Astrocyte of the hippocampus (primary cell): Measurements from ENCODE around the gene KLK3.
A peak's percentile ranks its signal among the peaks of the same experiment; 100 is the strongest.
"Not testable (repeated sequence)": the region's sequence is repeated elsewhere in the genome, so short reads cannot be mapped to it uniquely, and the experiment has no call there.

Source experiments
- DNase-seq: peaks from one replicate; pipeline ENCODE4 v3.0.0; 2011; ENCODE audit warnings: low read depth, low spot score

The KLK3 gene

DNA sequence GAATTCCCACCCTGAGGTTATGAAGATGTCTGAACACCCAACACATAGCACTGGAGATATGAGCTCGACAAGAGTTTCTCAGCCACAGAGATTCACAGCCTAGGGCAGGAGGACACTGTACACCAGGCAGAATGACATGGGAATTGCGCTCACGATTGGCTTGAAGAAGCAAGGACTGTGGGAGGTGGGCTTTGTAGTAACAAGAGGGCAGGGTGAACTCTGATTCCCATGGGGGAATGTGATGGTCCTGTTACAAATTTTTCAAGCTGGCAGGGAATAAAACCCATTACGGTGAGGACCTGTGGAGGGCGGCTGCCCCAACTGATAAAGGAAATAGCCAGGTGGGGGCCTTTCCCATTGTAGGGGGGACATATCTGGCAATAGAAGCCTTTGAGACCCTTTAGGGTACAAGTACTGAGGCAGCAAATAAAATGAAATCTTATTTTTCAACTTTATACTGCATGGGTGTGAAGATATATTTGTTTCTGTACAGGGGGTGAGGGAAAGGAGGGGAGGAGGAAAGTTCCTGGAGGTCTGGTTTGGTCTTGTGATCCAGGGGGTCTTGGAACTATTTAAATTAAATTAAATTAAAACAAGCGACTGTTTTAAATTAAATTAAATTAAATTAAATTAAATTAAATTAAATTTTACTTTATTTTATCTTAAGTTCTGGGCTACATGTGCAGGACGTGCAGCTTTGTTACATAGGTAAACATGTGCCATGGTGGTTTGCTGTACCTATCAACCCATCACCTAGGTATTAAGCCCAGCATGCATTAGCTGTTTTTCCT is 7.0 kb downstream of the KLK3 start:
- DNase-seq = no peak

DNA sequence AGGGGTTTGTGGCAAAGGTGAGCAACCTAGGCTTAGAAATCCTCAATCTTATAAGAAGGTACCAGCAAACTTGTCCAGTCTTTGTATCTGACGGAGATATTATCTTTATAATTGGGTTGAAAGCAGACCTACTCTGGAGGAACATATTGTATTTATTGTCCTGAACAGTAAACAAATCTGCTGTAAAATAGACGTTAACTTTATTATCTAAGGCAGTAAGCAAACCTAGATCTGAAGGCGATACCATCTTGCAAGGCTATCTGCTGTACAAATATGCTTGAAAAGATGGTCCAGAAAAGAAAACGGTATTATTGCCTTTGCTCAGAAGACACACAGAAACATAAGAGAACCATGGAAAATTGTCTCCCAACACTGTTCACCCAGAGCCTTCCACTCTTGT is 14.8 kb downstream of the KLK3 start:
- DNase-seq = no peak

DNA sequence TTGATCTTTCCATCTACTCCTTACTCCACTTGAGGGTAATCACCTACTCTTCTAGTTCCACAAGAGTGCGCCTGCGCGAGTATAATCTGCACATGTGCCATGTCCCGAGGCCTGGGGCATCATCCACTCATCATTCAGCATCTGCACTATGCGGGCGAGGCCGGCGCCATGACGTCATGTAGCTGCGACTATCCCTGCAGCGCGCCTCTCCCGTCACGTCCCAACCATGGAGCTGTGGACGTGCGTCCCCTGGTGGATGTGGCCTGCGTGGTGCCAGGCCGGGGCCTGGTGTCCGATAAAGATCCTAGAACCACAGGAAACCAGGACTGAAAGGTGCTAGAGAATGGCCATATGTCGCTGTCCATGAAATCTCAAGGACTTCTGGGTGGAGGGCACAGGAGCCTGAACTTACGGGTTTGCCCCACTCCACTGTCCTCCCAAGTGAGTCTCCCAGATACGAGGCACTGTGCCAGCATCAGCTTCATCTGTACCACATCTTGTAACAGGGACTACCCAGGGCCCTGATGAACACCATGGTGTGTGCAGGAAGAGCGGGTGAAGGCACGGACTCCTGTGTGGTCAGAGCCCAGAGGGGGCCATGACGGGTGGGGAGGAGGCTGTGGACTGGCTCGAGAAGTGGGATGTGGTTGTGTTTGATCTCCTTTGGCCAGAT is 15.8 kb downstream of the KLK3 start:
- no peak for DNase-seq

DNA sequence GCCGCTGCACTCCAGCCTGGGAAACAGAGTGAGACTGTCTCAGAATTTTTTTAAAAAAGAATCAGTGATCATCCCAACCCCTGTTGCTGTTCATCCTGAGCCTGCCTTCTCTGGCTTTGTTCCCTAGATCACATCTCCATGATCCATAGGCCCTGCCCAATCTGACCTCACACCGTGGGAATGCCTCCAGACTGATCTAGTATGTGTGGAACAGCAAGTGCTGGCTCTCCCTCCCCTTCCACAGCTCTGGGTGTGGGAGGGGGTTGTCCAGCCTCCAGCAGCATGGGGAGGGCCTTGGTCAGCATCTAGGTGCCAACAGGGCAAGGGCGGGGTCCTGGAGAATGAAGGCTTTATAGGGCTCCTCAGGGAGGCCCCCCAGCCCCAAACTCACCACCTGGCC is 18.3 kb downstream of the KLK3 start, which contains the start of gene KLK2:
TSS of gene KLK2 (plus strand) at position 384 of the 400 bp plus-strand sequence. CDS start 35 bp downstream, outside the sequence.
- no peak for DNase-seq

DNA sequence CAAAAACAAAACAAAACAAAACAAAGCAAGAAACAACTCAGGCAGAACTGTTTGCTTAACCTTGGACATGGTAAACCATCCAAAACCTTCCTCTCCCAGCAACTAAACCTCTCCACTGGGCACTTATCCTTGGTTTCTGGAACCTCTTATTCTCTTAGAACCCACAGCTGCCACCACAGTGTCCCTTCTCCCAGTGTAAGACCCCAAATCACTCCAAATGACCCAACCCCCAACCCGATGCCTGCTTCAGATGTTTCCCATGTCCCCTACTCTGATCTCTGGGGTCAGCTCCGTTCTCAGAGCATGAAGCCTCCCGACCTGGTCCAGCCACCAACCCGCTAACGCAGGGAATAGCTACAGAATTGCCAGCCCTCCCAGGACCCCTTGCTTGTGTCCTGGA is 19.5 kb downstream of the KLK3 start:
- DNase-seq = no peak

DNA sequence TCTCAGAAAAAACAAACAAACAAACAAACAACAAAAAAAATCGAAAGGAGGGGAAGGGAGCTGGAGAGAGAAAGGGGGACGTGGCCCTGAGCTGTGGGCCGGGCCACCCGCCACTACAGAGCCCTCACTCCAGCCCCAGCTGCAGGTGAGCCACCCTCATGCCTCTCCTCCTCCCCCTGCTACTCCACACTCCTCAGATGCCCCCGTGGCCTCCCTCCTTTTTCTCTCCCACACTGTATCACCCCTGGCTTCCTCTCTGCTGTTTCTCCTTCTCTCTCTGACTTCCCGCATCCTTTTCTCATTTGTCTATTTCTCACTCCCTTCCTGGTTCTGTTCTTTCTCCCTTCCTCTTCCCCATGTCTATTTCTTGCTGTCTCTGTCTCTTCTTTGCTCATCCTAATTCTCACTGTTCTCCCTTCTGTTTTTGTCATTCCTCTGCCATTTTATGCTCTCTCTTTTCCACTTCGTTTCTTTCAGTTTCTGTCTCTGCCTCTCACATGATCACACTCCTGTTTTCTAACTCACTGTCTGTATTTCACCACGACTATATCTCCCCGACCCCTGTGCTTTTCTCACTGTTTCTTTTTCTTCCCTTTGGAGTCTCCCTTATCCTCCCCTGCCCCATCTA is 21.2 kb downstream of the KLK3 start:
- DNase-seq = no peak

DNA sequence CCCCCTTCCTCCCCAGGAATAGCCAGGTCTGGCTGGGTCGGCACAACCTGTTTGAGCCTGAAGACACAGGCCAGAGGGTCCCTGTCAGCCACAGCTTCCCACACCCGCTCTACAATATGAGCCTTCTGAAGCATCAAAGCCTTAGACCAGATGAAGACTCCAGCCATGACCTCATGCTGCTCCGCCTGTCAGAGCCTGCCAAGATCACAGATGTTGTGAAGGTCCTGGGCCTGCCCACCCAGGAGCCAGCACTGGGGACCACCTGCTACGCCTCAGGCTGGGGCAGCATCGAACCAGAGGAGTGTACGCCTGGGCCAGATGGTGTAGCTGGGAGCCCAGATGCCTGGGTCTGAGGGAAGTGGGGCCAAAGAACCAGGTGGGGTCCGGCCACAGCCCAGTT is 21.7 kb downstream of the KLK3 start:
- DNase-seq = no peak

DNA sequence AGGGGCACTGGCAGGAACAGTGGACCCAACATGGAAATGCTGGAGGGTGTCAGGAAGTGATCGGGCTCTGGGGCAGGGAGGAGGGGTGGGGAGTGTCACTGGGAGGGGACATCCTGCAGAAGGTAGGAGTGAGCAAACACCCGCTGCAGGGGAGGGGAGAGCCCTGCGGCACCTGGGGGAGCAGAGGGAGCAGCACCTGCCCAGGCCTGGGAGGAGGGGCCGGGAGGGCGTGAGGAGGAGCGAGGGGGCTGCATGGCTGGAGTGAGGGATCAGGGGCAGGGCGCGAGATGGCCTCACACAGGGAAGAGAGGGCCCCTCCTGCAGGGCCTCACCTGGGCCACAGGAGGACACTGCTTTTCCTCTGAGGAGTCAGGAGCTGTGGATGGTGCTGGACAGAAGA is 22.6 kb downstream of the KLK3 start:
- DNase-seq = no peak

DNA sequence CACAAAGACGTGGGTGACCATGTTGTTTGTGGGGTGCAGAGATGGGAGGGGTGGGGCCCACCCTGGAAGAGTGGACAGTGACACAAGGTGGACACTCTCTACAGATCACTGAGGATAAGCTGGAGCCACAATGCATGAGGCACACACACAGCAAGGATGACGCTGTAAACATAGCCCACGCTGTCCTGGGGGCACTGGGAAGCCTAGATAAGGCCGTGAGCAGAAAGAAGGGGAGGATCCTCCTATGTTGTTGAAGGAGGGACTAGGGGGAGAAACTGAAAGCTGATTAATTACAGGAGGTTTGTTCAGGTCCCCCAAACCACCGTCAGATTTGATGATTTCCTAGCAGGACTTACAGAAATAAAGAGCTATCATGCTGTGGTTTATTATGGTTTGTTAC is 24.1 kb downstream of the KLK3 start:
- DNase-seq = no peak

DNA sequence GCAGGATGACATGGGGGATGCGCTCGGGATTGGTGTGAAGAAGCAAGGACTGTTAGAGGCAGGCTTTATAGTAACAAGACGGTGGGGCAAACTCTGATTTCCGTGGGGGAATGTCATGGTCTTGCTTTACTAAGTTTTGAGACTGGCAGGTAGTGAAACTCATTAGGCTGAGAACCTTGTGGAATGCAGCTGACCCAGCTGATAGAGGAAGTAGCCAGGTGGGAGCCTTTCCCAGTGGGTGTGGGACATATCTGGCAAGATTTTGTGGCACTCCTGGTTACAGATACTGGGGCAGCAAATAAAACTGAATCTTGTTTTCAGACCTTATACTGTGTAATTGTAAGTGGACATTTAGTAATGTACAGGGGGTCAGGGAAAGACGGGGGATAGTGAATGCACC is 25.5 kb downstream of the KLK3 start:
- no peak for DNase-seq

DNA sequence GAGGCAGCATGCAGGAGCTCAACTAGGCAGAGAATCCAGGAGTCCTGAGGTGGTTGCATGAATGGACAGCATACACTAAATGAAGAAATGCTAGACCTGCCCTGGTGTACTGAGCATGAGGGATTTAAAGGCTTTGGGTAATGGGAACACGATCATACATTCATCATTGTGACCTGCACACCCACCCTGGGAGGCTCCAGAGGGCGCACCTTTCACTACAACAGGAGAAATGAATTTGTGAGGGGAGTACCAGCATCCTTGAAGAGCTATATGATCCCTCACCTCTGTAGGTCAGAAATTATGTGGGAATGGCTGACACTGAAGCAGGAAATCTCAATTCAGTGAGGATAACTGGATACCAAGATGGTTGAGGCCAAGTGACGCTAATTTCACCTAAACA is 27.5 kb downstream of the KLK3 start:
- DNase-seq = no peak

DNA sequence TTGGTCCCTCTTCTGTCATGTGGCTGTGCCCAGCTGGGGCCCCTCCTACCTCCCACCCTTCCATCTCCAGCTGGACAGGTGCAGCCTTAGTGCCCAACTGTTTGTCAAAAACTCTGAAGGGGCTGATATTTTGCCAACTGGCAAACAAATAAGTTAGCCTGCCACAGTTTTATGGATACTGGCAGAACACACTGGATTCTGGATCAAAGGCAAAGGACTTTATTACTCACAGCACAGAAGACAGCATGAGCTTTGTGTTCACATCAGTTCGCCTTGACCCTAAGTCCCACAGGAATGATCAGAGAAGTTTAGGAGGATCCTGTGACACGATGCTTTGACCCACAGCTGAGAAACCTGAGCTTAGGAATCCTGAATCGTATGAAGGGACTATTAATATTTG is 34.9 kb downstream of the KLK3 start:
- no peak for DNase-seq

DNA sequence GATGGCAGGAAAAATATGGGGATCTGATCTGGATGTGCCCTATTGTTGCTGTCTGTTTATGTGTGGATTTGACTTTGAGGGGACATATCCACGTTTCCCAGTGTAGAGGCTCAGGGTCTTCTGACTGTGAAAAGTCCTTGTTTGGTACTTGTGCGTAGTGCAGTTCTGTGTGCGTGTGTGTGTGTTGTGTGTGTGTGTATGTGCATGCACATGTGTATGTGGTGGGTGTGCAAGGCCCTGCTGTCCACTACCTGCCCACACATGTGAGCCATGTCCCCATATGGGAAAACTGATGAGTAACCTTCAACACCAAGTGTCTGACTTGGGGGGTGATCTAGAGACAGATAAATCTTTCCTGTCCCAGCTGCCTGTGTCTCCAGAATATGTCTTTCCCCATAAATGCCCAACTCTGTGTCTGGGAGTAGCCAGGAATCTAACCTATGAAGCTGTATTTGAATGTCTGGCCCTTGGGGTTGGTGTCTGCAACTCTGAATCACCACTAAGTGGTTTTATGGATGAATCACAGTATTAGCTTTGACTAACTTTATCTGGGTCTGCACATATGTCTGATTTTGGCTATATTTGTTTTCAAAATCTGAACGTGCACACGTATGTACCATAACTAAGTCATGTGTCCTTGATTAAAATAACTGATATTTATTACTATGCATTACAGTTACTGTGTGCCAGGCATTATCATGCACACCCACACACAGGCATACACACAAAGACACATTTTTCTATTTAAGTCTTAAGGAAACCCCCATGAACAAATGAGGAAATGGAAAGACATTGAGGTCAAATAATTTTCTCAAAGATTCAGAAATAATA is 35.9 kb downstream of the KLK3 start:
- peak; percentile 8 for DNase-seq

DNA sequence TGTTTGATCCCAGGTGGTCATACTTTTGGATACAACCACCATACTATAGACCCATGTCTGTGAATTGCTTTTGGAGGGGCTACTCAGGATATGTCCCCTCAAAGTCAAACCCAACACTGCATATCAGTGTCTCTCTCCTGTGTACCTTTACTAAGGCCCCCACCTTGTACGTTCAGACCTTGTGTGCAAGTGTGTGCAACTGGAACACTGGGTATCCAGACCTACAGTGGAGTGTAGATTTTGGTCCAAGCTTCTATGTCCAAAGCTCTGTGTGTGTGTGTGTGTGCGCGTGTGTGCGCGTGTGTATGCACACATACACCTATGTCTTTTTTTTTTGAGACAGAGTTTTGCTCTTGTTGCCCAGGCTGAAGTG is 36.5 kb downstream of the KLK3 start:
- DNase-seq = no peak

DNA sequence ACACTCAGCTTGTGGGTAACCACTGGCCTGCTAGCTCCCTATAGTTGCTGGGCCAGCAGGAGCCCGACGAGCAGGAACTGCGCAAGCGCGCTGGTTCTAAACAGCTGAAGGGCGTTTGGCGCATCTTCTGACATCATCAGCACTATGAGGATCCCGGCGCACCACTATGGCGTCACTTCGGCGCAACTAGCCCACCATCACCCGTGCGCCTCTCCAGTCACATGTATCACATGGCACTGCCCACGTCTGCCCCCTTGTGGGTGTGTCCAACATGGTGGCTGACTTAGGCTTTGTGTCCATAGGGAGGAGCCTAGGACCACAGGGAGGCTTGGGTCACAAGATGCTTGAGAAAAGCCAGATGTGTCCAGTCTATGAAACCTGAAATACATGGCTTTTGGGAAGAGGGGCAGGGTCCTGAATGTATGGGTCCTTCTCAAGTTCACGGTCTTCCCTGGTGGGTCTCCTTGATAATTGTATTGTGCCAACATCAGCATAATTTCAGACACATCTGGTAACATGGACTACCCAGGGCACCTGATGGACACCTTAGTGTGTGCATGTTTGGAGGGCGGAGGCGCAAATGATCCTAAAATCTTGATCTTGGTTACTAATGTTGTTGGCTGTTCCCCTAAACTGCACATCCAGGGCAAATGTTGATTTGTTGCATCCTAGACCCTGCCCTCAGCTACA is 38.5 kb downstream of the KLK3 start:
- no peak for DNase-seq

DNA sequence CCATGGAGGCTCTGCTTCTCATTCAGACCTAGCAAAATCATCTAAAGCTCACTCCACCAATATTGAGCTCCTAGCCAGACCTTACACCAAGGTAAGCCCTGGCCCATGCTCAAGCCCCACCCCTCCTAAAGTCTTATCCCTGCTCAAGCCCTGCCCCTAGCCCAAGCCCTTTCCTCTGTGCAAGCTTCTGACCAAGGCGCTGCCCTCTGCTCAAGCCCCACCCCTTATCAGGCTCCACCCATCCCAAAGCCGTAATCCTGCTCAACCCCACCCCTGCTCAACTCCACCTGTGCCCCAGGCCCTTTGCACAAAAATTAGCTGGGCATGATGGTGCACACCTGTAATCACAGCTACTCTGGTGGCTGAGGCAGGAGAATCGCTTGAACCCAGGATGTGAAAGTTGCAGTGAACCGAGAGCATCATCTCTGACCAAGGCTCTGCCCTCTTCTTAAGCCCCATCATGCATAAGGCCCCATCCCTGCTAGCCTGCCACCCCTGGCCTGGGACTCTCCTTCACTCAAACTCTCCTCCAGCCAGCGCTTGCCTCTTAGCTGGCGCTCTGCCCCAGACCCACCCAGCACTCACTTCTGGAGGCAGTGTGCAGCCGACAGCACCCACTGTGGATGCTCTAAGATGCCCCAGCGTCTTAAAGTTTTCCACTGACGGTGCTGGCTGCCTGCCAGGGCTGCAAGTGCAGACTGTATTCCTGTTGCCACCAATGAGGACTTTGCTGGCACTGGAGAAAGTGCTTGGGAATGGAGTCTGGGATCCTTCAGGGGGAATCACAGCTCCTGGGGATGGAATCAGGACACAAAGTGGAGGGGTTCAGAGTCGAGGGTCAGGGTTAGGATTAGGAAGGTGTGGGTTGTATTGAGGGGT is 40.0 kb downstream of the KLK3 start:
- no peak for DNase-seq

DNA sequence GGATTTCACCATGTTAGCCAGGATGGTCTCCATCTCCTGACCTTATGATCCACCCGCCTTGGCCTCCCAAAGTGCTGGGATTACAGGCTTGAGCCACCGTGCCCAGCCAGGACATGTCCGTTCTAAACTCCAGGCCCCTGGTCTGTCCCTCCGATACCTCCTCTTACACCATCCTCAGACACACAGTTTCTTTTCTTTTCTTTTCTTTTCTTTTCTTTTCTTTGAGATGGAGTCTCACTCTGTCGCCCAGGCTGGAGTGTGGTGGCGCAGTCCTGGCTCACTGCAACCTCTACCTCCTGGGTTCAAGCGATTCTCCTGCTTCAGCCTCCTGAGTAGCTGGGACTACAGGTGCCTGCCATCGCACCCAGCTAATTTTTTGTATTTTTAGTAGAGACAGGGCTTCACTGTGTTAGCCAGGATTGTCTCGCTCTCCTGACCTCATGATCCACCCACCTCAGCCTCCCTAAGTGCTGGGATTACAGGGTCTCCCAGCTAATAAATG is 41.4 kb downstream of the KLK3 start:
- DNase-seq = not testable (repeated sequence)

DNA sequence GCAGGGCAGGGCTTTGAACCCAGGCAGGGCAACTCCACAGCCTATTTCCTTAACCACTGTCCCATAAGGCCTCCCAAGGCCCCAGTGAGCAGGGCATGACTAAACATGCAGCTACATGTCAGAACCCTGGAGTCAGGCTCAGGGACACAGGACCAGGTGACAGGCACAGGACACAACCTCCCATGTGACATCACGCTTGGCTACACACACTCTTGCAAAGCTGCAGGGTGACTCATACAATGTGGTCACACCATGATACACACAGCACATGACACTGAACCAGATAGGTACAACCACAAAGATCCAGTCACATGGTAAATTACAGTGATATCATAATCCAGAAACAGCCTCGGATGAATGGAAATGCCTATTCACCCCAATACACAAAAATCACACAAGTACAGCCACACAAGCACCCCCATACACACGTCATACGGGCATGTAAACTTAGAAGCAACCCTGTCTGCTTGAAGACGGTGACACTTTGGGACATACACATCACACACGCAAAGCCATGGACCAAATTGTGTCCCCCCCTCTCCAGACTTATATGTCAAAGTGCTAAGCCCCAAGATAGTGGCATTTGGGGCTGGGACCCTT is 42.0 kb downstream of the KLK3 start:
- peak; percentile 25 for DNase-seq

DNA sequence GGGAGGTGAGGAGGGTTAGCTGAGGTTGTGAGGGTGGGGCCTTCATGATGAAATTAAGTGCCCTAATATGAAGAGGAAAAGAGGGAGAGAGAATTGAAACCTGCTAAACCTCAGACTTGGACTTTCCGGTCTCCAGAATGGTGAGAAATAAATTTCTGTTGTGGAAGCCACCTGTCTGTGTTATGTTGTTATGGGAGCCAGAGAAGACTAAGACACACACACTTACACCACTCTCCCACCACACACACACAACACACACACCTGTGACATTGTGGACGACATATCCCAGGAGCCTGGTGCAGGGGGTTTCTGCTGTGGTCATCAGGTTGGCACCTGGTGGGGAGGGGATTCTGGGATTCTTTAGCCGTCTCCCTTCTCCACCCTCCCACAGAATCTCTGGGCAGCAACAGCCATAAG is 42.5 kb downstream of the KLK3 start:
- no peak for DNase-seq

DNA sequence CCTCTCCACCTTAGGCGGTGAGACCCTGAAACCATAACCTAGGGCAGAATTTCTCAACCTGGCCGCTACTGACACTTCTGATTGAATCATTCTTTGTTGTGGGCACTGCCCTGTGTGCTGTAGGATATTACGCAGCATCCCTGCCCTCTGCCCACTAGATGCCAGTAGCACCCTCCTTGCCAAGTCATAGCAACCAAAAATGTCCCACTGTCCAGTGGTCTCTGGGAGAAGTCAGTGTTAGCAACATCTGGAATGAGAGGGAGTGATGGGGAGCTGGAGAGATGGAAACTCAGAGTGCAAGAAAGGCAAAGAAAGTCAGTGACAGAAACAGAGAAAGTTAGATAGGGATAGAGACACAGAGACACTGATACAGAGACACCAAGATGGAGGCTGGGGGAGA is 42.9 kb downstream of the KLK3 start:
- no peak for DNase-seq
